ENCODE data around the gene LAMB1.

GRCh38 chr7:108037140-108037539 lies 34.2 kb upstream of the LAMB1 start:
- TF ChIP-seq CTCF (IDR thresholded peaks at IDR 0.05; ENCODE audit: low read length) (no peak), EZH2 (IDR thresholded peaks at IDR 0.05; ENCODE audit: borderline replicate concordance, low read length) (no peak)
